Esophagus muscularis mucosa (tissue), 4 donors: ENCODE data around the gene USP6. TPM values are rescaled to one million over a fixed set of nuclear protein-coding genes. Genes with fewer than 3 reads are reported as not detected.

ENCODE experiments used
- DNase-seq: peaks from one replicate; pipeline ENCODE4 v3.0.0-alpha.2; 2017; ENCODE audit errors: extremely low spot score
- H3K27ac ChIP-seq, 4 donors: fragments of 200-600 bp; sonication (generic); replicated peaks in 1 of 4; 1 replicate in 3 of 4; 2 replicates in 1 of 4; pipeline ENCODE4 v1.5.1; 2016 to 2019; ENCODE audit warnings: mild to moderate bottlenecking in 1 of 4
- H3K27me3 ChIP-seq, 4 donors: fragments of 200-600 bp; sonication (generic); one replicate each; pipeline versions ENCODE4 v1.5.1 to v1.6.0; 2016 to 2019
- H3K36me3 ChIP-seq, 4 donors: fragments of 200-600 bp; sonication (generic); one replicate each; pipeline ENCODE4 v1.5.1; 2016 to 2019
- H3K4me1 ChIP-seq, 4 donors: fragments of 200-600 bp; sonication (generic); one replicate each; pipeline ENCODE4 v1.5.1; 2016 to 2019
- H3K4me3 ChIP-seq, 4 donors: fragments of 200-600 bp; sonication (generic); 1 replicate in 2 of 4; 2 replicates in 2 of 4; pipeline ENCODE4 v1.5.1; 2016 to 2019; ENCODE audit warnings: mild to moderate bottlenecking in 4 of 4, moderate library complexity in 1 of 4
- H3K9me3 ChIP-seq, 4 donors: fragments of 200-600 bp; sonication (generic); 1 replicate in 3 of 4; 2 replicates in 1 of 4; pipeline ENCODE4 v1.5.1; 2016 to 2019
- CTCF ChIP-seq, 3 experiments: fragments of 200-600 bp in 2 of 3; fragments of 450-650 bp in 1 of 3; sonication (generic) in 2 of 3; IDR thresholded peaks; one replicate each; pipeline ENCODE4 v1.5.1; 2017 to 2019; ENCODE audit warnings: antibody characterized with exemption in 3 of 3, mild to moderate bottlenecking in 2 of 3, moderate library complexity in 1 of 3
- EP300 ChIP-seq: sonication (generic); formaldehyde crosslinking; IDR thresholded peaks from one replicate; pipeline ENCODE4 v1.6.1; 2017; ENCODE audit warnings: antibody characterized with exemption
- POLR2A ChIP-seq: fragments of 450-650 bp; IDR thresholded peaks from one replicate; pipeline ENCODE4 v1.6.1; 2017; ENCODE audit warnings: antibody characterized with exemption, moderate library complexity, mild to moderate bottlenecking, low read depth
- POLR2AphosphoS5 ChIP-seq, 2 donors: sonication (generic); formaldehyde crosslinking; IDR thresholded peaks; one replicate each; pipeline ENCODE4 v1.6.1; 2017; ENCODE audit warnings: antibody characterized with exemption in 2 of 2
- WGBS: methylation state at CpG from one replicate; pipeline ENCODE4 v1.1.5; 2018; 5-methylcytosine and 5-hydroxymethylcytosine counted together
- intact Hi-C: fragments of 100-400 bp; cut with DNase I; formaldehyde crosslinking; loops from one replicate; pipeline ENCODE4 v1.15.1; 2023
- total RNA-seq, 4 donors: library from RNA; depleted of rRNA; stranded (reverse); fragments of >200 nt; gene quantifications; one replicate each; pipeline versions ENCODE4 v1.1.0 to v1.2.1, GENCODE V29; 2016

The USP6 gene
- total RNA-seq, 4 donors from 2014 or later = 0.06 to 2.9 (median 0.33) TPM; not detected in 1

DNA sequence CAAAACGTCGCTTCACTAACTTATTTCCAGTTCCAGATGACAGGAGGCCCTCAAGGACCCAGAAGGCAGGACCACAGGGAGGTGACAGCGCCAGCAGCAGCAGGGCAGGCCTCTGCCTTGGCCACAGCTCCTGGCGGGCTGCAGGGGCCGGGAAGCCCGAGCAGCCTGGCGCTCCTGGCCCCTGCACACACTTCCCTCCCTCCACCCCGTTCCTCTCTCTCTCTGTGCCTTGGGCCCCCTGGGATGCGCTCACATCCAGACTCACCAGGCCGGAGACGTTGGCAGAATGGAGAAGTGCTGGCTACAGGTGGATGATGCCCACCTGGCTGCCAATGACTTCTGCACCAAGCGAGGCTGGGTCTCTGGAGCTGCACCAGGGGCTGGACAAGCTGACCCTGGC, 63.2 kb downstream of the USP6 start:
- Histone ChIP-seq H3K27ac (no peak overlapping the region), H3K36me3 (peaks cover 11 to 36% (median 19%) of the 10 kb centered on the region in 4 donors), H3K27me3 (no peaks in the 10 kb centered on the region), H3K4me1 (no peaks in the 10 kb centered on the region), H3K9me3 (peaks cover 41 to 95% (median 91%) of the 10 kb centered on the region in 4 donors), H3K4me3 (no peak overlapping the region)
- DNase-seq = no peak
- over 99% methylated on average over 10 of the region's 12 CpGs for WGBS
- TF ChIP-seq POLR2AphosphoS5 (IDR thresholded peaks at IDR 0.05) (no peak), EP300 (no peak), POLR2A (no peak), CTCF (IDR thresholded peaks at IDR 0.05) (no peak)
- intact Hi-C loops = no loop called here

DNA sequence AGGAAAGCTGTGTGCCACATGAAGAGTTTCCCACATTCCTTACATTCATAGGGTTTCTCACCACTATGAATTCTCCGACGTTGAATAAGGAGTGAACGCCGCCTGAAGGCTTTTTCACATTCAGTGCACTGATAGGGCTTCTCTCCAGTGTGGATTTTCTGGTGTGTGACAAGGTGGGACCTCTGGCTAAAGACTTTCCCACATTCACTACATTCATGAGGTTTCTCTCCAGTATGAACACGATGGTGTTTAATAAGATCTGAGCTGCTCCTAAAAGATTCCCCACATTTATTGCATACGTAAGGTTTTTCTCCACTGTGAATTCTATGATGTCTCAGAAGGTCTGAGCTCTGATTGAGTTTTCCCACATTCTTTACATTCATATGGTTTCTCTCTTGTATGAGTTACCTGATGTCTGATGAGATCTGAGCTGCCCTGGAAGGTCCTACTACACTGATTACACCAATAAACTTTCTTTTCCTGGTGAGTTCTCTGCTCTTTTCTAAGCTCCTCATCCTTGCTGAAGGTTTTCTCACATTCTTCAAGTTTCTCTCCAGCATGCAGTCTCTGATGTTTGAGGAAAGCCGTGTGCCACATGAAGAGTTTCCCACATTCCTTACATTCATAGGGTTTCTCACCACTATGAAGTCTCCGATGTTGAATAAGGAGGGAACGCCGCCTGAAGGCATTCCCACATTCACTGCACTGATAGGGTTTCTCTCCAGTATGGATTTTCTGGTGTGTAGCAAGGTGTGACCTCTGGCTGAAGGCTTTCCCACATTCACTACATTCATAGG, 65.9 kb downstream of the USP6 start:
- H3K4me1 ChIP-seq = no peaks in the 10 kb centered on the region
- DNase-seq = no peak
- TF ChIP-seq POLR2AphosphoS5 (IDR thresholded peaks at IDR 0.05) (no peak), POLR2A (no peak)
- 96% methylated on average over 10 of the region's 10 CpGs for WGBS
- intact Hi-C loops = no loop called here
- H3K36me3 ChIP-seq = peaks cover 0 to 35% (median 8%) of the 10 kb centered on the region in 4 donors
- no peak overlapping the region for H3K27ac ChIP-seq
- H3K9me3 ChIP-seq = peaks cover 42 to 100% (median 98%) of the 10 kb centered on the region in 4 donors
- no peaks in the 10 kb centered on the region for H3K27me3 ChIP-seq
- no peak overlapping the region for H3K4me3 ChIP-seq

GRCh38 chr17:5182597-5183409, 67.0 kb downstream of the USP6 start:
- intact Hi-C loops = no loop called here

GRCh38 chr17:5183410-5183793, 67.6 kb downstream of the USP6 start:
- intact Hi-C loops = no loop called here
- no peaks in the 10 kb centered on the region for H3K27me3 ChIP-seq
- no peak overlapping the region for H3K4me3 ChIP-seq
- TF ChIP-seq POLR2AphosphoS5 (IDR thresholded peaks at IDR 0.05) (no peak), POLR2A (no peak), EP300 (no peak), CTCF (IDR thresholded peaks at IDR 0.05) (no peak)
- H3K4me1 ChIP-seq = no peaks in the 10 kb centered on the region
- H3K9me3 ChIP-seq = peaks cover 39 to 99% (median 95%) of the 10 kb centered on the region in 4 donors
- peaks cover 4 to 41% (median 18%) of the 10 kb centered on the region in 4 donors for H3K36me3 ChIP-seq
- H3K27ac ChIP-seq = no peak overlapping the region
- no peak for DNase-seq

More at GRCh38 chr17:5182597-5183409, 67.0 kb downstream of the USP6 start:
- Histone ChIP-seq H3K9me3 (peaks cover 42 to 100% (median 95%) of the 10 kb centered on the region in 4 donors), H3K36me3 (peaks cover 4 to 38% (median 18%) of the 10 kb centered on the region in 4 donors), H3K27ac (no peak overlapping the region), H3K4me3 (no peak overlapping the region), H3K4me1 (no peaks in the 10 kb centered on the region), H3K27me3 (no peaks in the 10 kb centered on the region)
- no peak for DNase-seq
- WGBS = 99% methylated on average over 6 of the region's 6 CpGs
- TF ChIP-seq CTCF (IDR thresholded peaks at IDR 0.05) (no peak), POLR2AphosphoS5 (IDR thresholded peaks at IDR 0.05) (no peak), POLR2A (no peak), EP300 (no peak)

DNA sequence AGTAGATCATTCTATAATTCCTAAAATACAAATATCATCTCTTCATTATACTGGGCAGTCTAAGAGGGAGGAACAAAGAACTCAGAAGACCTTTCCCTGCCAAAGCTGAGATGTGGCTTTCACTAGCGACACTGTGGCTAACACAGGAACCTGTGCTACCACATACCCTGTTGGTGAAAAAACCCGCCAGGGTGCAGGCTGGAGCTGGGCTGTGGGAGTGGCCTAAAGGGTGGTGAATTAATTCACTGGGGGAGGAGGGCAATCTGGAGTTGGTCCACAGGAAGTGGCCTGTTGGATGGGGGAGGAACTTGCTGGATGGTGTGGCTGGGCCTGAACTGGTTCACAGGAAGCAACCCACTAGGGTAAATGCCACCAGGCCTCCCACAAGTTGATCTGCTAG, 68.5 kb downstream of the USP6 start:
- Histone ChIP-seq H3K9me3 (peaks cover 32 to 97% (median 95%) of the 10 kb centered on the region in 4 donors), H3K4me1 (no peaks in the 10 kb centered on the region), H3K36me3 (peaks cover 5 to 41% (median 19%) of the 10 kb centered on the region in 4 donors), H3K27me3 (no peaks in the 10 kb centered on the region), H3K4me3 (no peak overlapping the region), H3K27ac (no peak overlapping the region)
- no peak for TF ChIP-seq POLR2AphosphoS5 (IDR thresholded peaks at IDR 0.05)
- TF ChIP-seq POLR2A = no peak
- no peak for TF ChIP-seq CTCF (IDR thresholded peaks at IDR 0.05)
- no peak for DNase-seq
- intact Hi-C loops = no loop called here
- WGBS = 100% methylated on average over 2 of the region's 2 CpGs
